ENCODE results near the gene GHRHR. TPM values are rescaled to one million over a fixed set of nuclear protein-coding genes. Genes with fewer than 3 reads are reported as not detected.

The GHRHR gene
- total and polyA plus RNA-seq, 4 donors: 0.38 to 0.77 (median 0.77) TPM; not detected in 1

DNA sequence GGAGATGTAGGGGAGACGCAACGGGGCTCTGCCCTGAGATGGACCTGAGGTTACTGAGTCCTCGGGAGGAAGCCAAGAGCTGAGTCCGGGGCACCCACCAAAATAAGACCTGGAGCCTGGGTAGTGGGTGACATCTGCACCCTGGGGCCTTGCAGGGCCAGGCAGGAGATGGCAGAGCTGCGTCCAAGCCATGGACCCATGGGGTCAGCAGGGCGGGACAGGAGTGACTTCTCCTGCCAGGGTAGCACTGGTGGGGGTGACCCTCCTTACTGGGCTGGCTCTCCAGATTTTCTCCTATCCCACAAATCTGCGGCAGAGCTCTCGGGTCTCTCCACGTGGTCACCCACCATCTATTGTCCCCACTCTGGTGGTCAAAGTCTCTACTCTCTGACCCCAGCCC, 2.1 kb downstream of the GHRHR start:
- Histone ChIP-seq H3K27ac (ENCODE audit: low read depth in 1 of 2, low read length in 1 of 2) (no peak overlapping the region), H3K4me1 (ENCODE audit: control insufficient read depth in 5 of 5, insufficient read depth in 5 of 5, low read length in 5 of 5) (peaks cover 0 to 9% (median 0%) of the 10 kb centered on the region in 5 donors), H3K4me3 (no peak overlapping the region), H3K9ac (ENCODE audit: insufficient read depth in 1 of 2, low read length in 2 of 2) (no peak overlapping the region), H3K27me3 (ENCODE audit: control insufficient read depth in 3 of 3, insufficient read depth in 3 of 3, low read length in 2 of 3) (no peaks in the 10 kb centered on the region), H3K9me3 (ENCODE audit: control insufficient read depth in 4 of 4, insufficient read depth in 3 of 4, low read length in 3 of 4) (no peaks in the 10 kb centered on the region), H3K36me3 (ENCODE audit: control insufficient read depth in 4 of 4, insufficient read depth in 4 of 4, low read length in 4 of 4) (no peaks in the 10 kb centered on the region)
- TF ChIP-seq, protein P1, sequence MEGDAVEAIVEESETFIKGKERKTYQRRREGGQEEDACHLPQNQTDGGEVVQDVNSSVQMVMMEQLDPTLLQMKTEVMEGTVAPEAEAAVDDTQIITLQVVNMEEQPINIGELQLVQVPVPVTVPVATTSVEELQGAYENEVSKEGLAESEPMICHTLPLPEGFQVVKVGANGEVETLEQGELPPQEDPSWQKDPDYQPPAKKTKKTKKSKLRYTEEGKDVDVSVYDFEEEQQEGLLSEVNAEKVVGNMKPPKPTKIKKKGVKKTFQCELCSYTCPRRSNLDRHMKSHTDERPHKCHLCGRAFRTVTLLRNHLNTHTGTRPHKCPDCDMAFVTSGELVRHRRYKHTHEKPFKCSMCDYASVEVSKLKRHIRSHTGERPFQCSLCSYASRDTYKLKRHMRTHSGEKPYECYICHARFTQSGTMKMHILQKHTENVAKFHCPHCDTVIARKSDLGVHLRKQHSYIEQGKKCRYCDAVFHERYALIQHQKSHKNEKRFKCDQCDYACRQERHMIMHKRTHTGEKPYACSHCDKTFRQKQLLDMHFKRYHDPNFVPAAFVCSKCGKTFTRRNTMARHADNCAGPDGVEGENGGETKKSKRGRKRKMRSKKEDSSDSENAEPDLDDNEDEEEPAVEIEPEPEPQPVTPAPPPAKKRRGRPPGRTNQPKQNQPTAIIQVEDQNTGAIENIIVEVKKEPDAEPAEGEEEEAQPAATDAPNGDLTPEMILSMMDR (IDR thresholded peaks at IDR 0.05; ENCODE audit: control extremely low read depth, extremely low read depth): no peak
- no peak for ATAC-seq (ENCODE audit: insufficient read depth, low FRiP score)
- WGBS, 2 donors: 83 to 89% methylated on average over 9 of the region's 9 CpGs
- no peak for DNase-seq

- Histone ChIP-seq H3K9ac (ENCODE audit: insufficient read depth in 1 of 2, low read length in 2 of 2) (no peak overlapping the region), H3K27ac (ENCODE audit: low read depth in 1 of 2, low read length in 1 of 2) (no peak overlapping the region), H3K36me3 (ENCODE audit: control insufficient read depth in 4 of 4, insufficient read depth in 4 of 4, low read length in 4 of 4) (no peaks in the 10 kb centered on the region), H3K27me3 (ENCODE audit: control insufficient read depth in 3 of 3, insufficient read depth in 3 of 3, low read length in 2 of 3) (peaks cover 0 to 2% (median 0%) of the 10 kb centered on the region in 3 donors), H3K9me3 (ENCODE audit: control insufficient read depth in 4 of 4, insufficient read depth in 3 of 4, low read length in 3 of 4) (no peaks in the 10 kb centered on the region), H3K4me1 (ENCODE audit: control insufficient read depth in 5 of 5, insufficient read depth in 5 of 5, low read length in 5 of 5) (peaks cover 0 to 17% (median 0%) of the 10 kb centered on the region in 5 donors), H3K4me3 (no peak overlapping the region)
- WGBS, 2 donors: 28 to 52% methylated on average over 2 of the region's 2 CpGs
- DNase-seq: no peak
- no peak for ATAC-seq (ENCODE audit: insufficient read depth, low FRiP score)
- TF ChIP-seq, protein P1 (IDR thresholded peaks at IDR 0.05; ENCODE audit: control extremely low read depth, extremely low read depth): no peak
Observed at GRCh38 chr7:30968294-30968693, 4.5 kb downstream of the GHRHR start.

- Histone ChIP-seq H3K27me3 (ENCODE audit: control insufficient read depth in 3 of 3, insufficient read depth in 3 of 3, low read length in 2 of 3) (peaks cover 0 to 2% (median 0%) of the 10 kb centered on the region in 3 donors), H3K4me1 (ENCODE audit: control insufficient read depth in 5 of 5, insufficient read depth in 5 of 5, low read length in 5 of 5) (peaks cover 0 to 17% (median 0%) of the 10 kb centered on the region in 5 donors), H3K4me3 (no peak overlapping the region), H3K9ac (ENCODE audit: insufficient read depth in 1 of 2, low read length in 2 of 2) (no peak overlapping the region), H3K27ac (ENCODE audit: low read depth in 1 of 2, low read length in 1 of 2) (no peak overlapping the region), H3K9me3 (ENCODE audit: control insufficient read depth in 4 of 4, insufficient read depth in 3 of 4, low read length in 3 of 4) (no peaks in the 10 kb centered on the region), H3K36me3 (ENCODE audit: control insufficient read depth in 4 of 4, insufficient read depth in 4 of 4, low read length in 4 of 4) (no peaks in the 10 kb centered on the region)
- WGBS, 2 donors: 75 to 89% methylated on average over 7 of the region's 7 CpGs
- DNase-seq (no peak), ATAC-seq (ENCODE audit: insufficient read depth, low FRiP score) (no peak)
- TF ChIP-seq, protein P1 (IDR thresholded peaks at IDR 0.05; ENCODE audit: control extremely low read depth, extremely low read depth): no peak
Observed at GRCh38 chr7:30968747-30969603, 5.2 kb downstream of the GHRHR start.

Measured in lung (tissue), 12 donors.